ENCODE results near the gene PLA2G4E.

PLA2G4E gene

GRCh38 chr15:41944313-41944940 lies 76.4 kb downstream of the PLA2G4E start:
- Histone ChIP-seq H3K79me2 (ENCODE audit: insufficient read depth, low read length) (no peaks in the 10 kb centered on the region), H3K4me2 (ENCODE audit: low read length) (no peak overlapping the region), H2AFZ (ENCODE audit: low read length) (no peak overlapping the region), H3K9ac (ENCODE audit: low read length) (no peak overlapping the region), H3K27me3 (ENCODE audit: insufficient read depth, low read length) (0 out of 2 replicates have a peak, but pooled peaks cover 3% of the 10 kb centered on the region), H3K4me3 (ENCODE audit: low read depth, low read length, poor library complexity, severe bottlenecking) (no peak overlapping the region), H4K20me1 (ENCODE audit: insufficient read depth, low read length) (no peaks in the 10 kb centered on the region), H3F3A (ENCODE audit: insufficient read depth, low read length) (no peaks in the 10 kb centered on the region), H3K4me1 (ENCODE audit: insufficient read depth, low read length, severe bottlenecking) (no peaks in the 10 kb centered on the region), H3K27ac (ENCODE audit: low read depth, low read length, poor library complexity, severe bottlenecking) (no peak overlapping the region), H3K36me3 (ENCODE audit: insufficient read depth, low read length) (no peaks in the 10 kb centered on the region), H3K9me2 (ENCODE audit: low read depth, low read length) (no peaks in the 10 kb centered on the region), H3K9me3 (ENCODE audit: low read length) (no peaks in the 10 kb centered on the region)
- no peak for TF ChIP-seq CTCF (IDR thresholded peaks at IDR 0.05; ENCODE audit: low read length)
- no peak for TF ChIP-seq EZH2 (IDR thresholded peaks at IDR 0.05; ENCODE audit: borderline replicate concordance, low read length)

- H3K4me1 ChIP-seq (ENCODE audit: insufficient read depth, low read length, severe bottlenecking) = no peaks in the 10 kb centered on the region
- no peaks in the 10 kb centered on the region for H3K79me2 ChIP-seq (ENCODE audit: insufficient read depth, low read length)
- H3K36me3 ChIP-seq (ENCODE audit: insufficient read depth, low read length) = no peaks in the 10 kb centered on the region
- H3K9me3 ChIP-seq (ENCODE audit: low read length) = no peaks in the 10 kb centered on the region
- H3K27me3 ChIP-seq (ENCODE audit: insufficient read depth, low read length) = 0 out of 2 replicates have a peak, but pooled peaks cover 3% of the 10 kb centered on the region
- H4K20me1 ChIP-seq (ENCODE audit: insufficient read depth, low read length) = no peaks in the 10 kb centered on the region
- no peak for TF ChIP-seq EZH2 (IDR thresholded peaks at IDR 0.05; ENCODE audit: borderline replicate concordance, low read length)
- no peak for TF ChIP-seq CTCF (IDR thresholded peaks at IDR 0.05; ENCODE audit: low read length)
- H3F3A ChIP-seq (ENCODE audit: insufficient read depth, low read length) = no peaks in the 10 kb centered on the region
- no peak overlapping the region for H3K4me2 ChIP-seq (ENCODE audit: low read length)
- no peak overlapping the region for H3K4me3 ChIP-seq (ENCODE audit: low read depth, low read length, poor library complexity, severe bottlenecking)
- H3K9me2 ChIP-seq (ENCODE audit: low read depth, low read length) = no peaks in the 10 kb centered on the region
- no peak overlapping the region for H3K9ac ChIP-seq (ENCODE audit: low read length)
- H2AFZ ChIP-seq (ENCODE audit: low read length) = no peak overlapping the region
- no peak overlapping the region for H3K27ac ChIP-seq (ENCODE audit: low read depth, low read length, poor library complexity, severe bottlenecking)
Observed at GRCh38 chr15:41943543-41944312, 77.1 kb downstream of the PLA2G4E start.

- Histone ChIP-seq H3K79me2 (ENCODE audit: insufficient read depth, low read length) (no peaks in the 10 kb centered on the region), H3F3A (ENCODE audit: insufficient read depth, low read length) (no peaks in the 10 kb centered on the region), H3K27me3 (ENCODE audit: insufficient read depth, low read length) (0 out of 2 replicates have a peak, but pooled peaks cover 3% of the 10 kb centered on the region), H3K9me2 (ENCODE audit: low read depth, low read length) (no peaks in the 10 kb centered on the region), H3K36me3 (ENCODE audit: insufficient read depth, low read length) (no peaks in the 10 kb centered on the region), H3K9me3 (ENCODE audit: low read length) (no peaks in the 10 kb centered on the region), H3K4me3 (ENCODE audit: low read depth, low read length, poor library complexity, severe bottlenecking) (no peak overlapping the region), H3K27ac (ENCODE audit: low read depth, low read length, poor library complexity, severe bottlenecking) (no peak overlapping the region), H4K20me1 (ENCODE audit: insufficient read depth, low read length) (no peaks in the 10 kb centered on the region), H3K9ac (ENCODE audit: low read length) (no peak overlapping the region), H3K4me2 (ENCODE audit: low read length) (no peak overlapping the region), H2AFZ (ENCODE audit: low read length) (no peak overlapping the region), H3K4me1 (ENCODE audit: insufficient read depth, low read length, severe bottlenecking) (peaks cover 2% of the 10 kb centered on the region)
- no peak for TF ChIP-seq EZH2 (IDR thresholded peaks at IDR 0.05; ENCODE audit: borderline replicate concordance, low read length)
- TF ChIP-seq CTCF (IDR thresholded peaks at IDR 0.05; ENCODE audit: low read length) = no peak
Observed at GRCh38 chr15:41942886-41943285, 78.0 kb downstream of the PLA2G4E start.
